ENCODE measurements around the gene IL12RB2. TPM values are rescaled to one million over a fixed set of nuclear protein-coding genes. Genes with fewer than 3 reads are reported as not detected.

The IL12RB2 gene
- 0.08 TPM for total RNA-seq (2013)
- polyA plus RNA-seq: not detected
- 0.80 TPM in 1 of 2 replicates, not detected in the other for polyA minus RNA-seq
- 0 to 3.0 (median 0.08) reads per million in 11 experiments for total RNA-seq

- H3K9me3 ChIP-seq (replicated peaks in 1 of 2; ENCODE audit: control insufficient read depth in 1 of 2, insufficient read depth in 1 of 2, low read length in 2 of 2): peaks cover 0 to 5% of the 10 kb centered on the region in 2 donors
- peak within 1 kb of the TSS; percentile 83 for H3K4me2 ChIP-seq (replicated peaks; ENCODE audit: extremely low read depth, low read length, poor library complexity, severe bottlenecking)
- DNase-seq: no peak
- intact Hi-C loops (cut with micrococcal nuclease): no loop called here
- WGBS (ENCODE audit: insufficient coverage): under 1% methylated on average over 63 of the region's 75 CpGs
- H3K4me1 Mint-ChIP-seq: peaks cover 20% of the 10 kb centered on the region
- H3K9me3 Mint-ChIP-seq: peaks cover 0 to 9% (median 2%) of the 10 kb centered on the region in 7 donors
- H3K4me1 ChIP-seq (ENCODE audit: control insufficient read depth in 1 of 2, insufficient read depth in 2 of 2, low read length in 2 of 2): peaks cover 15 to 21% of the 10 kb centered on the region in 2 donors
- no peak within 1 kb of the TSS for H3K27ac ChIP-seq (ENCODE audit: low read depth in 1 of 2, low read length in 2 of 2)
- peaks cover 0 to 4% of the 10 kb centered on the region in 2 donors for H3K36me3 Mint-ChIP-seq
- H3K4me3 ChIP-seq (replicated peaks in 1 of 3; ENCODE audit: low read depth in 2 of 3, low read length in 3 of 3): peak within 1 kb of the TSS; percentile 8 to 70 (median 30)
- no peaks in the 10 kb centered on the region for H3K79me2 ChIP-seq (ENCODE audit: insufficient read depth, low read length)
- peaks cover 27 to 42% (median 32%) of the 10 kb centered on the region in 3 donors for H3K27me3 Mint-ChIP-seq (ENCODE audit: low read depth in 3 of 3)
- peak within 1 kb of the TSS; percentile 74 to 94 for H3K4me3 Mint-ChIP-seq
- peaks cover 25 to 35% of the 10 kb centered on the region in 2 donors for H3K27me3 ChIP-seq (ENCODE audit: control insufficient read depth in 2 of 2, insufficient read depth in 2 of 2, low read length in 2 of 2)
- H3K36me3 ChIP-seq (replicated peaks in 1 of 2; ENCODE audit: control insufficient read depth in 1 of 2, insufficient read depth in 2 of 2, low read length in 2 of 2): no peaks in the 10 kb centered on the region
- H3K27ac Mint-ChIP-seq: peak within 1 kb of the TSS in 1 of 7 donors; percentile 24
- no peak for TF ChIP-seq CTCF (IDR thresholded peaks at IDR 0.05)
- peak within 1 kb of the TSS; percentile 21 for H3K9ac ChIP-seq (ENCODE audit: insufficient read depth, low read length, poor library complexity, severe bottlenecking)
- no peaks in the 10 kb centered on the region for H4K20me1 ChIP-seq (ENCODE audit: insufficient read depth, low read length)
- H2AFZ ChIP-seq (ENCODE audit: insufficient read depth, low read depth, low read length, poor library complexity, severe bottlenecking): peak within 1 kb of the TSS; percentile 75
Measured at GRCh38 chr1:67307251-67308060, at the start of gene IL12RB2. TSS of gene IL12RB2 (plus strand) at chr1:67307873. CDS start at chr1:67320369, 12,496 bp downstream.

GRCh38 chr1:67261680-67262079 is 46.0 kb upstream of the IL12RB2 start:
- H3K4me3 Mint-ChIP-seq: no peak overlapping the region
- intact Hi-C loops (cut with micrococcal nuclease): no loop called here
- no peaks in the 10 kb centered on the region for H3K9me3 ChIP-seq (replicated peaks in 1 of 2; ENCODE audit: control insufficient read depth in 1 of 2, insufficient read depth in 1 of 2, low read length in 2 of 2)
- no peak for DNase-seq
- no peaks in the 10 kb centered on the region for H3K36me3 Mint-ChIP-seq
- no peaks in the 10 kb centered on the region for H3K27me3 ChIP-seq (ENCODE audit: control insufficient read depth in 2 of 2, insufficient read depth in 2 of 2, low read length in 2 of 2)
- no peak overlapping the region for H3K4me2 ChIP-seq (replicated peaks; ENCODE audit: extremely low read depth, low read length, poor library complexity, severe bottlenecking)
- no peak overlapping the region for H2AFZ ChIP-seq (ENCODE audit: insufficient read depth, low read depth, low read length, poor library complexity, severe bottlenecking)
- H4K20me1 ChIP-seq (ENCODE audit: insufficient read depth, low read length): no peaks in the 10 kb centered on the region
- TF ChIP-seq CTCF (IDR thresholded peaks at IDR 0.05): no peak
- H3K9me3 Mint-ChIP-seq: no peaks in the 10 kb centered on the region
- H3K79me2 ChIP-seq (ENCODE audit: insufficient read depth, low read length): no peaks in the 10 kb centered on the region
- no peak overlapping the region for H3K27ac Mint-ChIP-seq
- no peak overlapping the region for H3K27ac ChIP-seq (ENCODE audit: low read depth in 1 of 2, low read length in 2 of 2)
- H3K9ac ChIP-seq (ENCODE audit: insufficient read depth, low read length, poor library complexity, severe bottlenecking): no peak overlapping the region
- no peaks in the 10 kb centered on the region for H3K4me1 ChIP-seq (ENCODE audit: control insufficient read depth in 1 of 2, insufficient read depth in 2 of 2, low read length in 2 of 2)
- H3K27me3 Mint-ChIP-seq (ENCODE audit: low read depth in 3 of 3): peaks cover 0 to 2% (median 0%) of the 10 kb centered on the region in 3 donors
- no peaks in the 10 kb centered on the region for H3K36me3 ChIP-seq (replicated peaks in 1 of 2; ENCODE audit: control insufficient read depth in 1 of 2, insufficient read depth in 2 of 2, low read length in 2 of 2)
- H3K4me3 ChIP-seq (replicated peaks in 1 of 3; ENCODE audit: low read depth in 2 of 3, low read length in 3 of 3): no peak overlapping the region
- WGBS (ENCODE audit: insufficient coverage): no CpG with 5 or more reads among the region's 4 CpGs
- H3K4me1 Mint-ChIP-seq: peaks cover 6% of the 10 kb centered on the region
